ENCODE measurements around the gene PATZ1. TPM values are rescaled to one million over a fixed set of nuclear protein-coding genes. Genes with fewer than 3 reads are reported as not detected.

PATZ1 gene
- total RNA-seq, 4 donors from 2014 or later, result 9.2 to 38.8 (median 25.1) TPM

DNA sequence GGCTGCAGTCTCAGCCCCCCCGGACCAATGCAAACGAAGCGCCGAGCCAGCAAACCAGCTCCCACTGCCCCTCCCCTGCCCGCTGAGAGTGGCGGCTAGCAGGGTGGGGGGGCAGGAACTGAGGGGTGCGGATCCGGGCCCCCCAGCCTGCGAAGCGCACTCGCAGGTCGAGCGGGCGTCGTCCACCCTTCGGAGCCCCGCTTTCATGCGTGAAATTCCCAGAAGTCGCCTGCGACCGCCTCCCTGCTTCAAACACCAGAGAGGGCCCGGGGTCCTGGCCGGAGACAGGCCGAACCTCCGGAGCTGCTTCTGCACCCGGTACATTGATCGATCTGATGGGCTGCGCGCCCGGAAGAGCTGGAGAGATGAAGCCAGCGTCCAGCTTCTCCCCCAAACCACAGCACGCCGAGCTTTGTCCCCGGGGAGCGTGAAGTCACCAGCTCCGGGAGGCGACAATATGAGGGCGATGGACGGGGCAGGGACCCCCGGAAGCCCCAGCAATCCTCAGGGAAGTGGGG, 646 bp upstream of the PATZ1 start:
- Histone ChIP-seq H3K27me3 (no peaks in the 10 kb centered on the region), H3K4me1 (peaks cover 0 to 27% of the 10 kb centered on the region in 2 donors), H3K4me3 (peak overlapping the region; percentile 64 to 84), H3K36me3 (no peaks in the 10 kb centered on the region), H3K27ac (peak overlapping the region; percentile 90 to 93), H3K9me3 (no peaks in the 10 kb centered on the region)
- intact Hi-C loops (cut with DNase I; ENCODE audit: low total_unique reads), result no loop called here
- TF ChIP-seq, protein P1, sequence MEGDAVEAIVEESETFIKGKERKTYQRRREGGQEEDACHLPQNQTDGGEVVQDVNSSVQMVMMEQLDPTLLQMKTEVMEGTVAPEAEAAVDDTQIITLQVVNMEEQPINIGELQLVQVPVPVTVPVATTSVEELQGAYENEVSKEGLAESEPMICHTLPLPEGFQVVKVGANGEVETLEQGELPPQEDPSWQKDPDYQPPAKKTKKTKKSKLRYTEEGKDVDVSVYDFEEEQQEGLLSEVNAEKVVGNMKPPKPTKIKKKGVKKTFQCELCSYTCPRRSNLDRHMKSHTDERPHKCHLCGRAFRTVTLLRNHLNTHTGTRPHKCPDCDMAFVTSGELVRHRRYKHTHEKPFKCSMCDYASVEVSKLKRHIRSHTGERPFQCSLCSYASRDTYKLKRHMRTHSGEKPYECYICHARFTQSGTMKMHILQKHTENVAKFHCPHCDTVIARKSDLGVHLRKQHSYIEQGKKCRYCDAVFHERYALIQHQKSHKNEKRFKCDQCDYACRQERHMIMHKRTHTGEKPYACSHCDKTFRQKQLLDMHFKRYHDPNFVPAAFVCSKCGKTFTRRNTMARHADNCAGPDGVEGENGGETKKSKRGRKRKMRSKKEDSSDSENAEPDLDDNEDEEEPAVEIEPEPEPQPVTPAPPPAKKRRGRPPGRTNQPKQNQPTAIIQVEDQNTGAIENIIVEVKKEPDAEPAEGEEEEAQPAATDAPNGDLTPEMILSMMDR (IDR thresholded peaks at IDR 0.05), result no peak
- peak in 1 of 2 donors; percentile 20 for TF ChIP-seq POLR2A (IDR thresholded peaks at IDR 0.05)
- DNase-seq, result peak; percentile 56 to 59

DNA sequence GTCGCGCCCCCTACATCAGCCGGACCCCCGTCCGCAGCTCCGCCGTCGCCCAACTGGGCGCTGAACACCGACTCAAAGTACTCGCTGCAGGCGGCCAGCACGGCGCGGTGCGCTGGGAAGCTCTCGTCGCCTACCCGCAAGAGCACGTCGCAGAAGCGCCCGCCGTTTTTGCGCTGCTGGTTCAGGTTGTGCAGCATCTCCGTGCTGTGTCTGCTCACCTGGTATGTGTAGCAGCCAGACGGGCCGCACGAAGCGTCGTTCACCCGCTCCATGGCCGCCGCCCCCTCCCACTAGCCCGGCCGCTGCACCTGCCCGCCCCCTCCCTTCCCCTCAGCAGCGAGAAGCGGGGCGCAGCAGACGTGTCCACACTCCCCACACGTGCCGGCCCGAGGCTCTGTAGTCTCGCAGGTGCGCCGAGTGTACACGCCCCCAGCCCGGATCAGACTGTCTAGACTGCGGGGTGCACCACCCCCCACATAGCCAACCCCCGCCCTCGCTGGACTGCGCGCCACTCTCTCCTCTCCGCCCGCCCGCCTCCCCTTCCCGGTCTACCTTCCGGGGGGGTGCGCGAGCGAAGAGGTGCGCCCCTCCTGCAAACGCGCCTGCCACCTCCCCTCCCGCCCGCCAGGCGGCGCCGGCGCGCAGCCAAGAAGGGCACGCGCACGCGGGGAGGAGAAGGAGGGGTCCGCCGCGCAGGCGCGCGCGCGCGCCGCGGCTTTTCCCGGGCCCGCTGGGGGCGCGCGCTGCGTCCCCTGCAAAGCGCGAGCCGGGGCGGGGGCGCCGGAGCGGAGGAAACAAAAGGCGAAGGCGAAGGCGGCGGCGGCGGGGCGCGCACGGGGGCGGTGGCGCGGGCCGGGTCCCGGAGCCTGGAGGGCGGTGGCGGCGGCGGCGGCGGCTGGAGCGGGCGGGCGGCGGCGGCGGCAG, 553 bp downstream of the PATZ1 start:
- DNase-seq, result peak; percentile 77 to 84
- H3K27ac ChIP-seq, result peak overlapping the region; percentile 90 to 93
- no peaks in the 10 kb centered on the region for H3K27me3 ChIP-seq
- H3K9me3 ChIP-seq, result no peaks in the 10 kb centered on the region
- H3K36me3 ChIP-seq, result no peaks in the 10 kb centered on the region
- intact Hi-C loops (cut with DNase I; ENCODE audit: low total_unique reads), result no loop called here
- peaks cover 0 to 27% of the 10 kb centered on the region in 2 donors for H3K4me1 ChIP-seq
- TF ChIP-seq POLR2A (IDR thresholded peaks at IDR 0.05), result peak; percentile 29 to 47
- TF ChIP-seq, protein P1 (IDR thresholded peaks at IDR 0.05), result peak; percentile 68 to 98 (median 94)
- H3K4me3 ChIP-seq, result peak overlapping the region; percentile 64 to 84

DNA sequence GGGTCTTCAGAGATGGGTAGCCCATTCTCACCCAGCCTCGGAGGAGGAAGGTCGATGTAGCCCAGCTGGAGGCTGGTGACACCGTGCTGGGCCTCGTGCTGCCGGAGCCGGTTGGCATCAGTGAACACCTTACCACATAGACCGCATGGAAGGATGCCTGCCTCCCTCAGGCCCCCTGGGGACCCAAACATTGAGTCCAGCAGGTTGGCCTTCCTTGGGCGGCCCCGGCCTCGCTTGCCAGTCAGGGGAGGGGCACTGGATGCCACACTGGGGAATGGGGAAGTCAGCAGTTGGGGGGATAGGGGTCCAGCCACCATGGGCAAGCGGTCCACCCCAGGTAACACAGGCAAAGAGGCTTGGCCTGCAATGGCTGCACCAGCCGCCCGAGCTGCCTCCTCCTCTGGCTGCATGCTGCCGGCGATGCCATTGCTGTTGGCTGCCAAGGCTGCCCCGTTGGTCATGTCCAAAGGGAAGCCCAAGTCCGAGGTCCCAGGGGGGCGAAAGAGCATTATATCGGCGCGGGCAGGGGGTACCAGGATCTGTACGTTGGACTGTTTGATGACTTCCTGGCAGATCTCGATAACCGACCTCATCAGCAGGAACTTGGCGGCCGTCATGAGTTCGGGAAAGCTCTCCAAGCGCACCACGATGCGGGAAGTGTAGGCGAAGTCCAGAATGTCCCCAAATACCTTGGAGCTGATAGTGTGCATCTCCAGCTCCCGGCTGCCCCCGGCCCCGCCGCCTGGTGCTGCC, 1.4 kb downstream of the PATZ1 start:
- H3K4me1 ChIP-seq, result peaks cover 0 to 27% of the 10 kb centered on the region in 2 donors

DNA sequence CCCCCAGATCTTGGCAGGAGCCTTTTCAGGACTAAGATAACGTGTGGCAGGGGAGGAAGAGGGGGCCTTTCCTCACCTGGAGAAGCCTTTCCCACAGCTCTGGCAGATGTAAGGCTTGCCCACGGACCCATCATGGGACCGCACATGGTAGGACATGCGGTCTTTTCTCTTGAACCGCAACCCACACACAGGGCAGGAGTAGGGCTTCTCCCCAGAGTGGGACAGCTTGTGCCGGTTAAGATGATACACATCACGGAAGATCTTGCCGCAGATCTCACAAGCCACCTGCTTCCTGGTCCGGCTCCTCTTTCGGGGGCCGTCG, 1.9 kb downstream of the PATZ1 start:
- intact Hi-C loops (cut with DNase I; ENCODE audit: low total_unique reads), result no loop called here
- TF ChIP-seq, protein P1 (IDR thresholded peaks at IDR 0.05), result no peak
- no peak for TF ChIP-seq POLR2A (IDR thresholded peaks at IDR 0.05)
- H3K27ac ChIP-seq, result peak overlapping the region; percentile 90 to 93
- DNase-seq, result no peak
- H3K27me3 ChIP-seq, result no peaks in the 10 kb centered on the region
- H3K4me1 ChIP-seq, result peaks cover 0 to 27% of the 10 kb centered on the region in 2 donors
- no peaks in the 10 kb centered on the region for H3K36me3 ChIP-seq
- H3K4me3 ChIP-seq, result no peak overlapping the region
- no peaks in the 10 kb centered on the region for H3K9me3 ChIP-seq

More for the DNA sequence above, 1.4 kb downstream of the PATZ1 start:
- TF ChIP-seq, protein P1 (IDR thresholded peaks at IDR 0.05), result no peak
- TF ChIP-seq POLR2A (IDR thresholded peaks at IDR 0.05), result no peak
- peak; percentile 50 to 57 for DNase-seq
- Histone ChIP-seq H3K4me3 (peak overlapping the region; percentile 64 to 84), H3K27ac (peak overlapping the region; percentile 90 to 93), H3K27me3 (no peaks in the 10 kb centered on the region), H3K9me3 (no peaks in the 10 kb centered on the region), H3K36me3 (no peaks in the 10 kb centered on the region)
- intact Hi-C loops (cut with DNase I; ENCODE audit: low total_unique reads), result no loop called here
